Uterus (tissue), 4 donors: ENCODE data around the gene PCDHGA7. TPM values are rescaled to one million over a fixed set of nuclear protein-coding genes. Genes with fewer than 3 reads are reported as not detected.
"Not testable (repeated sequence)": the region's sequence is repeated elsewhere in the genome, so short reads cannot be mapped to it uniquely, and the experiment has no call there.

Source experiments
- DNase-seq, 2 donors: peaks; one replicate each; pipeline ENCODE4 v3.0.0-alpha.2; 2019 to 2020
- H3K27ac ChIP-seq, 2 donors: fragments of 200-600 bp; sonication (generic); 1 replicate in 1 of 2; 2 replicates in 1 of 2; pipeline ENCODE4 v1.5.1; 2016 to 2018
- H3K27me3 ChIP-seq, 2 donors: fragments of 200-600 bp; sonication (generic); one replicate each; pipeline ENCODE4 v1.5.1; 2018 to 2019; ENCODE audit warnings: control low read depth in 1 of 2
- H3K36me3 ChIP-seq, 2 donors: fragments of 200-600 bp; sonication (generic); one replicate each; pipeline ENCODE4 v1.5.1; 2019; ENCODE audit warnings: control low read depth in 1 of 2
- H3K4me1 ChIP-seq, 2 donors: fragments of 200-600 bp; sonication (generic); one replicate each; pipeline ENCODE4 v1.5.1; 2018 to 2019; ENCODE audit warnings: control low read depth in 1 of 2
- H3K4me3 ChIP-seq, 2 donors: fragments of 200-600 bp; sonication (generic); 1 replicate in 1 of 2; 2 replicates in 1 of 2; pipeline ENCODE4 v1.5.1; 2018 to 2019; ENCODE audit warnings: mild to moderate bottlenecking in 1 of 2
- H3K9me3 ChIP-seq, 2 donors: fragments of 200-600 bp; sonication (generic); one replicate each; pipeline ENCODE4 v1.5.1; 2019; ENCODE audit warnings: control low read depth in 1 of 2
- CTCF ChIP-seq, 4 experiments: fragments of 200-600 bp in 2 of 4; fragments of 450-650 bp in 2 of 4; sonication (generic) in 2 of 4; IDR thresholded peaks; one replicate each; pipeline ENCODE4 v1.5.1; 2016 to 2019; ENCODE audit warnings: antibody characterized with exemption in 4 of 4, mild to moderate bottlenecking in 2 of 4, moderate library complexity in 1 of 4
- POLR2A ChIP-seq, 2 donors: fragments of 450-650 bp; IDR thresholded peaks; one replicate each; pipeline ENCODE4 v1.6.1; 2016; ENCODE audit warnings: antibody characterized with exemption in 2 of 2, mild to moderate bottlenecking in 1 of 2, moderate library complexity in 1 of 2
- intact Hi-C: fragments of 100-400 bp; cut with DNase I; formaldehyde crosslinking; loops from one replicate; pipeline ENCODE4 v1.15.1; 2023; ENCODE audit warnings: low total_unique reads
- total RNA-seq, 4 donors: library from RNA; depleted of rRNA in 3 of 4; stranded (reverse); fragments of >200 nt in 3 of 4; gene quantifications; one replicate each; pipeline versions ENCODE4 v1.1.0 to v1.2.4, GENCODE V29; 2014 to 2023
- donor health status: DM: yes; HTN: yes; CAD: no.

The PCDHGA7 gene
- total RNA-seq, 4 donors from 2014 or later, result 10.0 to 14.1 (median 11.8) TPM

- DNase-seq, H3K36me3 ChIP-seq, H3K27me3 ChIP-seq, H3K4me1 ChIP-seq, intact Hi-C loops, H3K27ac ChIP-seq: not testable (repeated sequence)
- peak in 2 of 4 experiments; percentile 15 to 20 for TF ChIP-seq CTCF (IDR thresholded peaks at IDR 0.05)
- Histone ChIP-seq H3K4me3 (peak within 1 kb of the TSS in 1 of 2 donors; percentile 13), H3K9me3 (peaks cover 0 to 84% of the 10 kb centered on the region in 2 donors)
Measured at GRCh38 chr5:141397756-141398551, 15.4 kb downstream of the PCDHGA7 start, which contains the start of gene PCDHGB5. Gene PCDHGB5 (plus strand): TSS chr5:141397947. CDS start chr5:141398128, 181 bp downstream.

GRCh38 chr5:141398608-141399007 is 16.1 kb downstream of the PCDHGA7 start:
- Histone ChIP-seq H3K36me3 (no peaks in the 10 kb centered on the region), H3K27me3 (no peaks in the 10 kb centered on the region), H3K4me1 (no peaks in the 10 kb centered on the region), H3K9me3 (peaks cover 0 to 84% of the 10 kb centered on the region in 2 donors), H3K27ac (no peak overlapping the region), H3K4me3 (no peak overlapping the region)
- no peak for TF ChIP-seq POLR2A (IDR thresholded peaks at IDR 0.05)
- TF ChIP-seq CTCF (IDR thresholded peaks at IDR 0.05), result no peak
- no peak for DNase-seq
- intact Hi-C loops, result no loop called here

GRCh38 chr5:141399555-141400258 is 17.2 kb downstream of the PCDHGA7 start:
- H3K36me3 ChIP-seq, result no peaks in the 10 kb centered on the region
- intact Hi-C loops, result no loop called here
- TF ChIP-seq POLR2A (IDR thresholded peaks at IDR 0.05), result no peak
- TF ChIP-seq CTCF (IDR thresholded peaks at IDR 0.05), result no peak
- H3K27me3 ChIP-seq, result no peaks in the 10 kb centered on the region
- no peak for DNase-seq
- H3K9me3 ChIP-seq, result peaks cover 0 to 88% of the 10 kb centered on the region in 2 donors
- H3K4me3 ChIP-seq, result no peak overlapping the region
- no peaks in the 10 kb centered on the region for H3K4me1 ChIP-seq
- H3K27ac ChIP-seq, result no peak overlapping the region

GRCh38 chr5:141402553-141403243 is 20.2 kb downstream of the PCDHGA7 start, which contains the start of gene PCDHGA9:
Gene PCDHGA9 (plus strand): TSS chr5:141402778. CDS start chr5:141402953, 175 bp downstream.
- H3K4me1 ChIP-seq, result no peaks in the 10 kb centered on the region
- peaks cover 0 to 90% of the 10 kb centered on the region in 2 donors for H3K9me3 ChIP-seq
- H3K36me3 ChIP-seq, result no peaks in the 10 kb centered on the region
- DNase-seq, result no peak
- no peaks in the 10 kb centered on the region for H3K27me3 ChIP-seq
- intact Hi-C loops, result no loop called here
- H3K4me3 ChIP-seq, result peak within 1 kb of the TSS in 1 of 2 donors; percentile 16
- peak in 2 of 4 experiments; percentile 16 to 36 for TF ChIP-seq CTCF (IDR thresholded peaks at IDR 0.05)
- TF ChIP-seq POLR2A (IDR thresholded peaks at IDR 0.05), result no peak
- H3K27ac ChIP-seq, result no peak within 1 kb of the TSS
